GM19397 (cell line): ENCODE measurements around the gene ATG16L2.
A peak's percentile ranks its signal among the peaks of the same experiment; 100 is the strongest.
"Not testable (repeated sequence)": the region's sequence is repeated elsewhere in the genome, so short reads cannot be mapped to it uniquely, and the experiment has no call there.

ENCODE experiments used
- ATAC-seq: cut with Tn5 transposase; IDR thresholded peaks from one replicate; pipeline ENCODE4 v1.9.1; 2021; ENCODE audit warnings: mild to moderate bottlenecking, moderate library complexity; ENCODE audit not compliant: unreplicated experiment

ATG16L2 gene

DNA sequence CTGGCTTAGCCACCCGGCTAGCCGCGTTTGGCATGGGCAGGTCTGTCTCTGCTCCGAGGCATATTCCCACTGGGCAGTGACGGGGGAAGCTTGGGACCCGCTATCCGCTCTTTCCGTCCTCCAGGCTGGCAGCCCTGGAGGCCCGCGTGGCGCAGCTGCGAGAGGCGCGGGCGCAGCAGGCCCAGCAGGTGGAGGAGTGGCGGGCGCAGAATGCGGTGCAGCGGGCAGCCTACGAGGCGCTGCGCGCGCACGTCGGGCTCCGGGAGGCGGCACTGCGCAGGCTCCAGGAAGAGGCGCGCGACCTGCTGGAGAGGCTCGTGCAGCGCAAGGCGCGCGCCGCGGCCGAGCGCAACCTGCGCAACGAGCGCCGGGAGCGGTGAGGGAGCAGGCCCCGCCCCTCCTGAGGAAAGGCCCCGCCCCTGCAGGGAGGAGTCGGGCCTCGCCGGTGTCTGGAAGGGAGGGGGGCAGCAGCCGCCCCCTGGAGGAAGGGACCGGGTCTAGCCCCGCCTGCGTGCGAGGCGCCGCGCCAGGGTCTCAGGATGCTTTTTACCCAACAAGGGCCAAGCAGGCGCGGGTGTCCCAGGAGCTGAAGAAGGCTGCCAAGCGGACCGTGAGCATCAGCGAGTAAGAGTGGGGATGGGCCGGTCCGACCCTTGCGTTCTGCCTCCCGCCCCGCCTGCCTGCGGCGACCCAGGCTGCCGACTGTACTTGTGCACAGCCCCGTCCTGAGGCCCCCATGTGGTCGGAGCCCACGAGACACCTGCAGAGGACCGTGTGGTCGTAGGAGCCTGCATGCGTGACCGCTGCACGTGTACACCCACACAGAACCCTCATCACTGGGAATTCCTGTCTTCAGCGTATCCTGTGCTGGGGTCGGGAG, 7.9 kb downstream of the ATG16L2 start:
- peak; percentile 59 for ATAC-seq

DNA sequence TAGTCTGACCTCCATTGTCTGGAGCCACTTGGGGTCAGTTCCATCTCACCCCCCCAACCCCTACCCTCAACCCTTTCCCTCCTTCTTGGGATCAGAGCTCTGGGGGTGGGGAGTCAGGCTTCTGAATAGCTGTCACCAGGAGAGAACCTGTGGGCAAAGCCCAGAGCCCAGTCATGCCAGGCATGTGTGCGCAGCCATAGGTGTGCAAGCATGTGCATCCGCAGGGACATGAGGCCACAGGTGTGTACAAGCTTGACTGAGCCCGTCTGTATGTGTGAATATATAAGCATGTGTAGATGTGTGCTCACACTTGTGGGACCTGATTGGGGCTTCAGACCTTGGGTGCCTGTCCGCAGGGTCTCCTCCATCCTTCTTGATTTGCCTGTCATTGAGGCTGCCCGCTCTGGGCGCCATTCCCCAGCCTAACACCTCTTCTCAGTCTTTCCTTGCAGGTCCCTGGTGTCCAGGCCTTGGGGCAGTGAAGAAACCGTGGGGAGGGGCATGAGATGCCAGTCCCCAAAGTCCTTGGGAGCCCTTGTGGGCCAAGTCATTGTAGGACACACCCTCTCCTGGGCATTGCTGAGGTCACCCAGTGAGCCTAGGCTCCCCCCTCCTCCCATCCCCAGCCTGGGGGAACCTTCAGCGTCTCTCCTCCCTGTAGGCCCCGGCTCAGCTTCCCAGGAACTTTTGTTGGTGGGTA, 9.0 kb downstream of the ATG16L2 start:
- ATAC-seq, result no peak

DNA sequence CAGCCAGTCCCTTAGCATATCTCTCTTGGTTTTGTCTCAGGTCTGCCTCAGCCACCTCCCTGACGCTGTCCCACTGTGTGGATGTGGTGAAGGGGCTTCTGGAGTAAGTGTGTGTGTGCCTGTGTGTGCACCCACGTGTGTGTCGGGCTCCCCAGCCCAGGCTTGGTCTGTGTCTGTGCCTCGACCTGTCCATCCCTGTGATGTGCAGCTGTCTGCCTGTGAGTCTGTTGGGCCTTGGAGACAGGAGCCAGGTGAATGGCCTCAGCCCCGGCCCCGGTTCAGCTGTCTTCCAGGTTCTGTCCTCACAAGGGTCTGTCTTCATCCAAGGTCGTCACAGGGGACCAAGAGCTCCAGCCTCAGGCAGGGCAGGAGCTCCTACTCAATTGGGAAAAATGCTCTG, 9.8 kb downstream of the ATG16L2 start:
- no peak for ATAC-seq

DNA sequence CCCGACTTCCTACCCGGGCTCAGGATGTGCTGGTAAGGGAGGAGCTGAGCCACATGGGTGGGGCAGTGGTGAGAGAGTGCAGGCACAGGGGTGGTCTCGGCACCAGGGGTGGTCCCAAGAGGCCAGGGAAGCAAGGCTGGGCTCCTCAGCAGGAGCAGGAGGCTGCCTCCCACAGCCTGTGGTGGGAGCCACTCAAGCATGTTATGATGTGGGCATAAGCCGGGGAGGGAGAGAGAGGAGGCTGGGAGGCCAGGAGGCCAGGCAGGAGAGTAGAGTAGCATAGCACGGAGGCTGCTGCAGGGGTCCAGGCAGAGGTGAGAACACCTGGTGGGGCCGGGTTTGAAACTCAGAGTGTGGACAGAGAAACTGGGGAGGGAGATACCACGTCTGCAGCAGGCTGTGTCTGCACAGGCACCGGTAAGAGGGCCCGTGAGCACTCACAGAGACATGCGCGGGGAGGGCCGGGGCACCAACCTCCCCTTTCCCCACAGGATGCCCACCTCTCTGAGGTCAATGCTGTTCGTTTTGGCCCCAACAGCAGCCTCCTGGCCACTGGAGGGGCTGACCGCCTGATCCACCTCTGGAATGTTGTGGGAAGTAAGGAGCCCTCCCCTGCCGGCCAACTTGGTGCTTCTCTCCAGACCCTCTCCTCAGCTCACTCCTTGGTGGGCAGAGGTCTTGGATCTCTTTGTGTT, 10.7 kb downstream of the ATG16L2 start:
- no peak for ATAC-seq

DNA sequence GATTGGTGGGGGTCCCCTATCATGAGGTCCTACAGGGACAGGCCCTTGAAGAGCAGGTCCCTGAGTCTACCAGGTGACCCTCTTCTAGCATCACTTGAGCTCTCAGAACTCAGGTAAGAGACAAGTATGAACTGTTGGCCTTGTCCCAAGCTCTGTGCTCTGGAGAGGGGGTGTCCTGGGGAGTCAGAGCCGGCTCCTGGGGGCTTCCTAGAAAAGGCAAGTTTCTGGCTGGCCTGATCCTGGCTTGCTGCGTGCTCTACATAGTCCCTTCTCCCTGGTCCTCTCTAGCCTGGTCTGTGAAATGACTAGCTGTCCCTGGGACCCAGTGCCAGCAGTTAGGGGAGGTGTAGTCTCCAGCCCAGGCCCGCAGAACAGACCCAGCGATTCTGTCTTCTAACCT, 11.4 kb downstream of the ATG16L2 start:
- ATAC-seq, result no peak

DNA sequence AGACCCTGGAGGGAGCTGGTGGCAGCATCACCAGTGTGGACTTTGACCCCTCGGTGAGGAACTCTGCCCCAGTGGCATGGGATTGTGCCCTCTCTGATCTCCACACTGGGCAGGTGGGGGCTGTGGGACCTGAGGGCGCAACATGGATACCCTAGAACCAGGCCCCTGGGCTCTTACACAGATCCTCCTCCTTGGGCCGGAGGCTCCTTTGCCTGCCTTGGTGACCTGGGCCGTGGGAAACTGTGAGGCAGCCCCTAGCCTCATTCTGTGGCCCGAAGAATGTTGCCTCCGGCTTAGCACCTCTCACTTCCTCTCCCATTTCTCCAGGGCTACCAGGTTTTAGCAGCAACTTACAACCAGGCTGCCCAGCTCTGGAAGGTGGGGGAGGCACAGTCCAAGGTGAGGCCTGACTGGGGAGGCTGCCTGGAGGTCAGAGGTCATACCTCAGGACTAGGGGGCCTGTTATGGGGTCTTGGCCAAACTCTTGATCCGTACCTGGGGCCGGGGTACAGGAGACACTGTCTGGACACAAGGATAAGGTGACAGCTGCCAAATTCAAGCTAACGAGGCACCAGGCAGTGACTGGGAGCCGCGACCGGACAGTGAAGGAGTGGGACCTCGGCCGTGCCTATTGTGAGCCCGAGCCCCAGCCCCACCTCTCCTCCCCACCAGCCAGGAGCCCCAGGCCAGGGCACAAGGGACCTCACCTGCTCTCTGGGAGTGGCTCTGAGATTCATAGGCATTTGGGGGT, 12.2 kb downstream of the ATG16L2 start:
- no peak for ATAC-seq

DNA sequence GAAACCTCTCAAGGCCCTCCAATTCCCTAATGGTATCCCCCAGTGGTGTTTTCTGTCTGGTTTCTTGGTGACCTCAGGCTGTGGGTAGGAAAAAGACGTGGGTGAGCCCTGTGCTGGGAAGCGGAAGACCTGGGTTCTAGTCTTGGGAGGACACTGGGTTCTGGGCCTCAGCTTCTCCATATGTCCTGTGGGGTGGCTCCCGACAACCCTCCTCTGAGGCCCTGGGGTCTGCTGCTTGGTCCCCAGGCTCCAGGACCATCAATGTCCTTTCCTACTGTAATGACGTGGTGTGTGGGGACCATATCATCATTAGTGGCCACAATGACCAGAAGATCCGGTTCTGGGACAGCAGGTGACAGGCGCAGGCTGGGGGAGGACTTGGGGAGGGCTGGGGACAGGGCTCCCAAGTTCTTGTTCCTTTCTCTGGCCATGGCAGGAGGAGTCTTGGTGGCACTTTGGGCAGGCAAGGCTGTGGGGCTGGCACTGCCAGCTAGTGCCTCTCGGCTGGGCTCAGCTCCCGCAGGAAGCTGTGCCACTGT, 12.8 kb downstream of the ATG16L2 start:
- no peak for ATAC-seq

DNA sequence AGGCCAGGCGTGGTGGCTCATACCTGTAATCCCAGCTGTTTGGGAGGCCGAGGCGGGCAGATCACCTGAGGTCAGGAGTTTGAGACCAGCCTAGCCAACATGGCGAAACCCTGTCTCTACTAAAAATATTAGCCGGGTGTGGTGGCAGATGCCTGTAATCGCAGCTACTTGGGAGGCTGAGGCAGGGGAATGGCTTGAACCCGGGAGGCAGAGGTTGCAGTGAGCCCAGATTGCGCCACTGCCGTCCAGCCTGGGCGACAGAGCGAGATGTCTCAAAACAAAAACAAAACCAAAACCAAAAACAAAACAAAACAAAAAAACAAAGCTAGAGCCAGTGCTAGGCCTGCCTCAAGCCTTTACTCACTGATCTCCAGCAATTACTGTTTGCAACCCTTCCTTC, 13.4 kb downstream of the ATG16L2 start:
- ATAC-seq, result not testable (repeated sequence)

DNA sequence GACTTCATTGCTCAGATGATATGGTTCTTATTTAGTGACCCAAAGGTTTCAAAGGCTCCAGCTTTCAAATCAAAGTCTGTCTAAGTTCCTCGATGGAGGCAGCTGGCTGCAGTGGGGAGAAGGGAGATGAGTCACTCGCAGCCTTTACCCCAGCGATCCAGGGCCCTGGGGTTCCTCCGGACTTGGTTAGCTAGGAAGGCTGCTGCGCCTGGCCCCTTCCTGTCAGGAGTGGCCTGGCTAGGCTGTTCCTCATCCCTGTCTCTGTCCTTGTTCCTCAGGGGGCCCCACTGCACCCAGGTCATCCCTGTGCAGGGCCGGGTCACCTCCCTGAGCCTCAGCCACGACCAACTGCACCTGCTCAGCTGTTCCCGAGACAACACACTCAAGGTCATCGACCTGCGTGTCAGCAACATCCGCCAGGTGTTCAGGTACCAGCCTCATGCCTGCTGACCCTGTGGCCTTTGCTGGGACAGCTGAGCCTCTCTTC, 13.9 kb downstream of the ATG16L2 start:
- no peak for ATAC-seq

DNA sequence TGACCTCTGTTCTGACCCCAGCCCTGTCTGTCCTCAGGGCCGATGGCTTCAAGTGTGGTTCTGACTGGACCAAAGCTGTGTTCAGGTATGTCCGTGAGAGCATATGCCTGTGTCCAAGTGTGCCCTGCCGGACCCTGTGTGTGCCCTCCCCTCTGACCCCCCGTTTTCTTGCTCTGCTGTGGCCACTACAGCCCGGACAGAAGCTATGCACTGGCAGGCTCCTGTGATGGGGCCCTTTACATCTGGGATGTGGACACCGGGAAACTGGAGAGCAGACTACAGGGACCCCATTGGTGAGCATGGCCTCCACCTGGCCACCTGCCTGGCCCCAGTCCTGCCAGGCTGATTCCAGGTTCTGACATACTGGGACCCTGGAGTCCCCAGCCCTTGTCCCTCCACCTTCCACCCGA, 14.5 kb downstream of the ATG16L2 start:
- no peak for ATAC-seq

DNA sequence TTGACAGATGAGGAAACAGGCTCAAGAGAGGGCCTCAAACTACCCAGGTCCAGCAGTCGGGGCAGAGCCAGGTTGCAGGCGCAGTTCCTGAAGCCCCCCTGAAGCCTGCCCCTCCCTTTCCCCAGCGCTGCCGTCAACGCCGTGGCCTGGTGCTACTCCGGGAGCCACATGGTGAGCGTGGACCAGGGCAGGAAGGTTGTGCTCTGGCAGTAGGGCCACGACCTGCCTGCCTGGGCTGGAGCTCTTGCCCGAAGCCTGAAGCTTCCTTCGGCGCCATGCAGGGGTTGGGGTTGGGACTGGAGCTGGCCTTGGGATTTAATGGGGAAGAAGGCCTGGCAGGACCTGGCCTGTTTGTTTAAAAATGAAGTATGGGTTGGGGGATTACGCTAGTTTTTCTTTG, 15.0 kb downstream of the ATG16L2 start:
- no peak for ATAC-seq

DNA sequence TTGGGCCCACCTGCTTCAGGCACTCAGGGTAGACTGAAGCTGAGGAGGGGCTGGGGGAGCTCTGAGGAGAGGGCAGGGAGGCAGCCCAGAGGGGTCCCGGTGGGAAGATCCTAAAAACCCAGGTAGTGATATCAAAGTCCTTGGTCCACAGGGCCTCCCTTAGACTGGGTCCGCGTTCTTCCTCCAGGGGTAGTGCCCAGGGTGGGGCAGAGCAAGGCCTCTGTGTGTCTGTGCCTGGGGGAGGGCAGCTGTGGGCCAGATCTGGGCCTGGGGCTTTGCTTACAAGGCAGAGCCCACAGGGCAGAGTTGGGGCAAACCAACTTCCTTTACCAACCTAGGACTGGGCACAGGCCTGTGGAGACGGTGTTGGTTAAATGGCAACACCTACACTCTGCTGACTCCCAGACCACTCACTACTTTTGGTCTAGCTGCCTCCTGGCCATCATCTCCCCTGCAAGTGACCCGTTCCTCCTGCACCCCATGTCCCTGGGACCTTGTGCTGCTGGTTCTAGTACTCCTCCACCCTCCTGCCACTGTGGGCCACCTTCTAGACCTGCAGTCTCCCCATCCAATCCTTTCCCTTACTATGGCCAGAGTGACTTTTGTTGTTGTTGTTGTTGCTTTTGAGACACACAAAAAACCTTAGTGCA, 15.8 kb downstream of the ATG16L2 start:
- ATAC-seq, result no peak

DNA sequence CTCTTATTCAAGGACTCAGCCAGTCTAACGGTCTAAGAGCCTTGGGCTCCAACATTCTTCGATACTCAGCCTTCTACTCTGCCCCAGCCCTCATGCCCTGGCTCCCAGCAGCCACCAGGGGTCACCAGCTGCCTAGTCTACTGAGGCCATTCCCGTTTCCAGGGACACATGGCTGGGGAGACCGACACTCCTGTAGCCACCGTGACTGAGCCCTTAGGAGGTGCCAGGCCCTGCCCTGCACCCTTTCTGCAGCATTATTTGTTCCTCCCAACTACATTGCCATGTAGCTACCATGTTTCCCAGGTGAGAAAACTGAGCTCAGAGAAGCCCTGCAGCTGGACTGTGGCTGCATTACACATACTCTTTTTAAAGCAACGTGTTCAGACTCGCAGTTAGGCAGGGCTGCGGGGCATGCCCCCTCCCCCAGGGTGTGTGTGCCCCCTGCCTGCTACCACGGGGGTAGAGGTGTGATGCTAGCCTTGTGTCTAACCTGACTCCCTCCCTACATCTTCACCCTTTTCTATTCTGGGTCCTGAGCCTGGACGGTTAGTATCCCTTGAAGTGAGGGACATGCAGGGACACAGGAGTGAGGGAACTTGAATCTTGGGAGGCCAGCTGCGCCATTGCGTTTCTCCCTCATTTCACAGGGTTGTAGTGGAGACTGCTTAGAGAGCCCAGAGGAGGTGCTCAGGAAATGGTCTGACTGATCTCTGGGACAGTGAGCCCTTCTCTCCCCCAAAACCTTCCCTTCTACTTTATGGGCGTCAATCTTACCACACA, 17.5 kb downstream of the ATG16L2 start:
- ATAC-seq, result no peak

DNA sequence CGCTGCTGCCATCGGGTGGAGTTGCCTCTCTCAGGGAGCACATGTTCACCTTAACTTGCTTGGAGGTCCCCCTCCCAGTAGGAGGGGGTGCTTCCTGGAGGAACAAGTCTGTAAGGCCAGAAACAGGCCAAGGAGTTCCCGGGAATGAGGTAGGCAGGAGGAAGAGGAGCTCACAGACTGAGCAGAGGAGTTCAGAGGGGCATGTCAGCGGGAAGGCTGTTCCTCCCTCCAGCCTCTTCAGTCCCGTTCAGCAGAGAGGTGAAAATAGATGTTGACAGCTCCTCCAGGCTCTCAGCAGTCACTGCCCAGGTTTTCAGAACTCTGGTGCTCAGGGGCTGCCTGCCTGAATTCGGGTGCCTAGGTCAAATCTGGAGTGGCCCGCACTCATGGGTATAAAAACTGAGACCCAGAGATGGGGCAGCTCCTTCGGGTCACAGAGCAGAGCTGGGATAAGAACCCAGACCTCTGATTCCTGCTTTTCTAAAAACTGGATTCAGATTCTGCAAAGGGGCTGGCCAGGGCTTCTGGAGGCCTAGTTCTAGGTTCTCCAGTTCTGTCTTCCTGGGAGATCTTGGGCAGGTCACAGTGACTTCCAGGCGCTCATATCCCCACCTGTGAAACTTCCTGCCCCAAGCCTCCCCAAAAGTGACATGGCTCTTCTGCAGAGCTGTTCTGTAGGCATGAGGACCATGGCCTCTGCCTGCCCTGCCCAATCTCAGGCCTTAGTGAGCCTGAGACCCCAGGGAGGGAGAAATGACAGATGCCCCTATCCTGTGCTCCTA, 18.3 kb downstream of the ATG16L2 start:
- no peak for ATAC-seq

DNA sequence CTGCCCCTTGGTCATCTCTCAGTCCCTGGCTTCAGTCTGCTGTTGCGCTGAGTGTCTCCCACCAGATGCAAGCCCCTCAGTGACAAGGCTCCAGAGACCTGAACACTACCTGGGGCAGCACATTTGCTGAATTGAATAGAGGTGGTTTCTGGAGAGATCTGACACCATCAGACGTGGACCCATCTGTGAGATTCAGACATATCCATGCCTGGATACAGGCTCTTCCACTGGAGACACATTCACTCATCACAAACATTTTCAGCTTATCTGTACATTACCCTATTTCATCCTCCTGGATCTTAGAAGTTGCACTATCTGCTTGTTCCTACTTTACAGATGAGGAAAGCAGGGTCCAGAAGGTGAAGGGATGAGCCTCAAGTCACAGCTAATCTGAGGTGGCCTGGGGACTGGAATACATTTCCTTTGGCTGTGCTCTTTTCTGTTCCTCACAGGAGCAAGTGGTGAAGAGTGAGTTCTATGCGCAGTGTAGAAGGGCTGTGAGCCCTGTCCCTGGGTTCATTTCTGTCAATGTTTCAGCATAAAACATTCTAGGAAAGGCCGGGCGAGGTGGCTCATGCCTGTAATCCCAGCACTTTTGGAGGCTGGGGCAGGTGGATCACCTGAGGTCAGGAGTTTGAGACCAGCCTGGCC, 19.0 kb downstream of the ATG16L2 start:
- no peak for ATAC-seq

DNA sequence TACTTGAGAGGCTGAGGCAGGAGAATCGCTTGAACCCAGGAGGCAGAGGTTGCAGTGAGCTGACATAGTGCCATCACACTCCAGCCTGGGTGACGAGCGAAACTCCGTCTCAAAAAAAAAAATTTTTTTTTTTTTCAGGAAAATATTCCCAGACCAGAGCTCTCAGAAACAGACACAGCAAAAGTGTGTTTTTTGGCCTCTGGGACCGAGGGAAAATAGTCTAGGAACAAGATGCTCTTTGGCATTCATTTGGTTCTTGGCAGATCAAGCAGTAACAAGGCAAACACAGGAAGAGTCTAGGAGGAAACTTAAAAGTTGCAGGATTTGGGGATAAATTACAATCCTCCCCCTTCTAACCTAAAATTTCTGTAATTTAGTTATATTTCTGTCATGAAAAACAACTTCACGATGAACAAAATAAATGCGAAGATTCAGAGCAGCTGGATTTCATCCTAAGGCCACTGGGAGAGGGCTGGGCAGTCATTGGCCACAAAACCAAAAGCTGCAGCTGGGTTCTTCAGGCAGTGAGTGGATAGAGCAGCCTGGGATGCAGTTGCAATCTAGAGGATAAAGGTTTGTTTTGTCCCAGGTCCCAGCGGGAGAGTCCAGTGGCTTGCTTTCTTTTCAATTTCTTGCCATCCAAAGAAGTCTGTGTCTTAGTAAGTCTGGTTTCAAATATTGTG, 19.7 kb downstream of the ATG16L2 start:
- ATAC-seq, result no peak

DNA sequence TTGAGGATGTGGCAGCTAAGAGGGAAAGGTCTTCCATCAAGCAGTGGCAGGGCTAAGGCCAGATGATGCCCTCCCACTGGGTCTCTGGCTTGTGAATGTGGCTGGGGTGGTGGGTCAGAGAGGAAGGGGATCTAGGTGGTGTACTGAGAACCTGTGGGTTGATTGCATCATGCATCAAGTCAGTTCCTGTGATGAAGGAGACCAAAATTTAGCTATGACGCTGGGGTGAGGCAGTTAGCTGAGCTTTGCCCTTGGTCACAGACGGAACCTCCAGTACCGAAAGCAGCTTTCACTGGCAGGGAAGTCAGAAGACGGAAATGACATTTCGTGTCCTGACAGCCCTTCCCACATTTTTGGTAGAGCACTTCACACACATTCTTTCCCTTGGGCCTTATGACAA, 20.7 kb downstream of the ATG16L2 start:
- no peak for ATAC-seq
